ENCODE data around the gene ZNF335. TPM values are rescaled to one million over a fixed set of nuclear protein-coding genes. Genes with fewer than 3 reads are reported as not detected.

ZNF335 gene
- total and polyA plus RNA-seq, 2 of the 13 experiments (the other 11 are each of a cell fraction or from before 2014, with no cell fraction given) = 9.7 to 13.7 TPM

GRCh38 chr20:45927071-45927878 lies 44.7 kb downstream of the ZNF335 start (continued):
- TF ChIP-seq ZNF646 (CRISPR knock-in tag; IDR thresholded peaks at IDR 0.05) = 0 out of 2 replicates have a peak, but pooled peaks have one; percentile 32
- peak; percentile 86 for TF ChIP-seq ZXDC (CRISPR knock-in tag; IDR thresholded peaks at IDR 0.05)
- no peak for TF ChIP-seq SMARCC2 (IDR thresholded peaks at IDR 0.05)
- peak; percentile 56; the same call in 1 of the 2 replicates for TF ChIP-seq EEA1 (CRISPR knock-in tag; IDR thresholded peaks at IDR 0.05; ENCODE audit: borderline replicate concordance)
- TF ChIP-seq DMAP1 (CRISPR knock-in tag; IDR thresholded peaks at IDR 0.05) = no peak; the same call in 1 of the 2 replicates
- TF ChIP-seq KDM2A (CRISPR knock-in tag; IDR thresholded peaks at IDR 0.05; ENCODE audit: borderline replicate concordance, low read depth) = peak; percentile 55
- TF ChIP-seq RBAK (CRISPR knock-in tag; IDR thresholded peaks at IDR 0.05) = 0 out of 2 replicates have a peak, but pooled peaks have one; percentile 38
- peak; percentile 91 for TF ChIP-seq DPF2 (CRISPR knock-in tag; IDR thresholded peaks at IDR 0.05; ENCODE audit: borderline replicate concordance, low read depth)
- TF ChIP-seq ZBTB7A (CRISPR knock-in tag; IDR thresholded peaks at IDR 0.05) = peak; percentile 89
- no peak for TF ChIP-seq ATF5 (CRISPR knock-in tag; IDR thresholded peaks at IDR 0.05; ENCODE audit: low read depth)
- no peak for TF ChIP-seq GTF2F1 (IDR thresholded peaks at IDR 0.05; ENCODE audit: low read length)
- TF ChIP-seq MBD4 (IDR thresholded peaks at IDR 0.05; ENCODE audit: borderline replicate concordance, low read length) = peak; percentile 45; the same call in 1 of the 2 replicates
- TF ChIP-seq ZNF7 (CRISPR knock-in tag; IDR thresholded peaks at IDR 0.05) = peak; percentile 91
- TF ChIP-seq HINFP (CRISPR knock-in tag; IDR thresholded peaks at IDR 0.05; ENCODE audit: low read depth) = no peak
- no peak for TF ChIP-seq IKZF1 (IDR thresholded peaks at IDR 0.05)

All from HepG2 (cell line).